LNCaP clone FGC (cell line): ENCODE data around the gene MYO1E.

ENCODE experiments used
- DNase-seq: peaks from one replicate; pipeline ENCODE4 v3.0.0-alpha.2; 2011; ENCODE audit warnings: low read depth
- H3K4me3 ChIP-seq: 2 replicates; pipeline ENCODE4 v1.5.1; 2011; ENCODE audit warnings: mild to moderate bottlenecking, low read depth, low read length, control low read depth
- TF ChIP-seq, protein P1 (sequence below): IDR thresholded peaks from 2 replicates; pipeline ENCODE4 v1.5.1; 2012; ENCODE audit warnings: mild to moderate bottlenecking; ENCODE audit not compliant: control insufficient read depth, insufficient read depth; ENCODE audit errors: extremely low read depth

The MYO1E gene

GRCh38 chr15:59330649-59331048 lies 42.0 kb downstream of the MYO1E start:
- no peak for DNase-seq
- H3K4me3 ChIP-seq: no peak overlapping the region
- TF ChIP-seq, protein P1, sequence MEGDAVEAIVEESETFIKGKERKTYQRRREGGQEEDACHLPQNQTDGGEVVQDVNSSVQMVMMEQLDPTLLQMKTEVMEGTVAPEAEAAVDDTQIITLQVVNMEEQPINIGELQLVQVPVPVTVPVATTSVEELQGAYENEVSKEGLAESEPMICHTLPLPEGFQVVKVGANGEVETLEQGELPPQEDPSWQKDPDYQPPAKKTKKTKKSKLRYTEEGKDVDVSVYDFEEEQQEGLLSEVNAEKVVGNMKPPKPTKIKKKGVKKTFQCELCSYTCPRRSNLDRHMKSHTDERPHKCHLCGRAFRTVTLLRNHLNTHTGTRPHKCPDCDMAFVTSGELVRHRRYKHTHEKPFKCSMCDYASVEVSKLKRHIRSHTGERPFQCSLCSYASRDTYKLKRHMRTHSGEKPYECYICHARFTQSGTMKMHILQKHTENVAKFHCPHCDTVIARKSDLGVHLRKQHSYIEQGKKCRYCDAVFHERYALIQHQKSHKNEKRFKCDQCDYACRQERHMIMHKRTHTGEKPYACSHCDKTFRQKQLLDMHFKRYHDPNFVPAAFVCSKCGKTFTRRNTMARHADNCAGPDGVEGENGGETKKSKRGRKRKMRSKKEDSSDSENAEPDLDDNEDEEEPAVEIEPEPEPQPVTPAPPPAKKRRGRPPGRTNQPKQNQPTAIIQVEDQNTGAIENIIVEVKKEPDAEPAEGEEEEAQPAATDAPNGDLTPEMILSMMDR: no peak

DNA sequence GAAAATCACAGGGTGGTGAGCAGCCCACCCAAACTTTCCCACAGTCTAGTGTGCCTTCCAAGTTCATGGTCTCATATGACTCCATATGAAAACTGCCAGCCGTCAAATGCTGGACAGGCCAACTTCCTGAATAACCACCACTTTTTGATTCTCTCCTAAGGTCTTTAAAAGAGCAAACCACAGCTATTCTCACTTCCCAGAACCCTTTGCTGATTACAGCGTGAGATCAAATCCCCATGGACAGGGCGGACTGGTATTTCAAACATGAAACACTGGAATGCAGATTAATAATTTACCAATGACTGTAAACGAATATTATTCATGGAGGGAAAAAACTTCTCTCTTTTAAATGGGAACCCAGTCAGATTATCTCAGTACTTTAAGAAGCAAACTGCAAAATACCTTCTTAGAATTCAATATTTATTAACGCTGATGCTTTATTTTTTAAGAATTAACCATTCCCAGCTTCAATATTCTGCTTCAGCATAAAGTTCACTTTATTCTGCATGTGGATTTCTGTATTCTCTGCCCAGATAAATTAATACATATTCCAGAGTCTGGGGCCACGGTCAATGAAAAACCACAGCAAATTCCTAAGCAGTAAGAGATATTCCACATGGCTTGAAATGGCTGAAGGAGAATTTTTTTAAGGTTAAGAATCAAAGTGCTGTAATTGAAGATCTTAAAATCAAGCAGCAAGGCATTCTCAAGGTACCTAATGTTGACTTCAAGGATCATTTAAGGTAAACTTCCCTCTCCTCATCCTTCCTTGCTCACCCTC lies 42.9 kb downstream of the MYO1E start:
- no peak overlapping the region for H3K4me3 ChIP-seq
- DNase-seq: no peak
- TF ChIP-seq, protein P1: no peak

- no peak for DNase-seq
These were observed 43.6 kb downstream of the MYO1E start for GRCh38 chr15:59329091-59329490.

GRCh38 chr15:59327942-59328341 lies 44.7 kb downstream of the MYO1E start:
- DNase-seq: no peak
- no peak overlapping the region for H3K4me3 ChIP-seq
- TF ChIP-seq, protein P1: no peak

More at GRCh38 chr15:59329091-59329490, 43.6 kb downstream of the MYO1E start:
- TF ChIP-seq, protein P1: no peak
- no peak overlapping the region for H3K4me3 ChIP-seq

GRCh38 chr15:59326856-59327255 lies 45.8 kb downstream of the MYO1E start:
- no peak for DNase-seq
- H3K4me3 ChIP-seq: no peak overlapping the region
- TF ChIP-seq, protein P1: no peak

DNA sequence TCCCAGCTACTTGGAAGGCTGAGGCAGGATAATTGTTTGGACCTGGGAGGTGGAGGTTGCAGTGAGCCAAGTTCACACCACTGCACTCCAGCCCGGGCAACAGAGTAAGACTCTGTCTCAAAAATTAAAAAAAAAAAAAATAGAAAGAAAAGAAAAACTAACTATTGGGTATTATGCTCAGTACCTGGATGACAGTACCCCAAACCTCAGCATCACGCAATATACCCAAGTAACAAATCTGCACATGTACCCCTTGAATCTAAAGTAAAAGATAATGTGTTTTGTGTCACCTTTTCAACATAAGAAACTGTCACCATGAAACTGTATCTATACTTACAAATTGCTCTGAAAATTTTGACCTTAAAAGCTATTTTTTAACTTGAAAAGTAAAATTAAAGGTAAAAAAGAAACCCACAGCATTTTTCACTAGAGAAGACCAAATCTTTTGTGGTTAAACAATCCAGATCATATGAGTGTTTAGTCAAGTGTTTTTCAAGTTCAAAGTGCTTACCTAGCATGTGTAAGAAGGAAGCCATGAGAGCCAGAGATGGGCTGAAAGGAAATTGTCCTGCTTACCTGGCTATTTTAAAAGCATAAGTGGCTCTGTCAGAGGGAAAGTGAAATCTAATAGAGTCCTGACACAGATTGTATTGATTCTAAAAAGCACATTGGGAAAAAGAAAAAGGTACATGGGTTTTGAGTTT lies 50.5 kb downstream of the MYO1E start:
- no peak overlapping the region for H3K4me3 ChIP-seq
- TF ChIP-seq, protein P1: no peak

More for the DNA sequence above, 50.5 kb downstream of the MYO1E start:
- no peak for DNase-seq
